A549 (cell line): ENCODE data around the gene EXOC1. TPM values are rescaled to one million over a fixed set of nuclear protein-coding genes. Genes with fewer than 3 reads are reported as not detected.

Experiments used
- ATAC-seq, 2 experiments: fragments of 200-7000 bp in 1 of 2; fragments of >200 bp in 1 of 2; cut with Nextera tagmentation in 1 of 2; cut with Tn5 transposase in 1 of 2; 3 replicates each; pipeline versions ENCODE4 v1.8.0 to v1.9.1; 2018 to 2020; ENCODE audit warnings: mild to moderate bottlenecking in 1 of 2, moderate library complexity in 1 of 2
- CTCF ChIA-PET: fragments of 300-600 bp; sonication (Branson Sonifier 250); formaldehyde crosslinking; extraction: SDS; loops from one replicate; lab custom pipeline; 2021; ENCODE audit warnings: antibody characterized with exemption, inconsistent platforms; lab: Yijun Ruan, JAX
- POLR2A ChIA-PET: fragments of 350-600 bp; formaldehyde crosslinking; extraction: SDS; loops from one replicate; lab custom pipeline; 2021; ENCODE audit warnings: antibody characterized with exemption, inconsistent platforms; lab: Yijun Ruan, JAX
- DNase-seq, 2 experiments: peaks; one replicate each; pipeline versions ENCODE4 v3.0.0 to v3.0.0-alpha.2; 2011 to 2016; ENCODE audit warnings: low read depth in 1 of 2, low spot score in 1 of 2
- FAIRE-seq: peaks from 2 replicates; lab custom pipeline; 2011; peaks lifted over from hg19 to GRCh38; lab: Jason Lieb, UNC
- H3K27ac ChIP-seq, 2 experiments: fragments of >200 bp; sonication (Bioruptor Twin); formaldehyde crosslinking; 3 replicates each; pipeline ENCODE4 v1.5.1; 2016 to 2017
- H3K4me1 ChIP-seq: fragments of >200 bp; sonication (Bioruptor Twin); formaldehyde crosslinking; 3 replicates; pipeline ENCODE4 v1.6.1; 2016
- H3K4me2 ChIP-seq: fragments of >200 bp; sonication (Bioruptor Twin); formaldehyde crosslinking; 3 replicates; pipeline ENCODE4 v1.6.1; 2016
- H3K4me3 ChIP-seq: fragments of >200 bp; sonication (Bioruptor Twin); formaldehyde crosslinking; 3 replicates; pipeline ENCODE4 v1.5.1; 2016
- H3K9me3 ChIP-seq: fragments of >200 bp; sonication (Bioruptor Twin); formaldehyde crosslinking; 3 replicates; pipeline ENCODE4 v1.6.1; 2016
- BCL3 ChIP-seq: fragments of >200 bp; sonication (Bioruptor Twin); formaldehyde crosslinking; IDR thresholded peaks from 3 replicates; pipeline ENCODE4 v1.6.1; 2016
- CHD2 ChIP-seq: fragments of 150-350 bp; IDR thresholded peaks from 2 replicates; pipeline ENCODE4 v1.6.1; 2014; ENCODE audit warnings: low read length; ENCODE audit not compliant: partially characterized antibody
- EHF ChIP-seq: fragments of 250-450 bp; sonication (Bioruptor Pico); IDR thresholded peaks from 2 replicates; pipeline ENCODE4 v1.5.0; 2020; ENCODE audit warnings: mild to moderate bottlenecking
- EHMT2 ChIP-seq: fragments of 200-600 bp; sonication (generic); IDR thresholded peaks from 2 replicates; pipeline ENCODE4 v1.6.1; 2016; ENCODE audit warnings: antibody characterized with exemption, low read depth, mild to moderate bottlenecking, moderate library complexity
- ESRRA ChIP-seq: fragments of 150-350 bp; IDR thresholded peaks from 2 replicates; pipeline ENCODE4 v1.6.1; 2014; ENCODE audit warnings: mild to moderate bottlenecking, low read length, borderline replicate concordance
- FOXS1 ChIP-seq: fragments of 250-450 bp; sonication (Bioruptor Pico); IDR thresholded peaks from 2 replicates; pipeline ENCODE4 v1.5.0; 2020; ENCODE audit warnings: mild to moderate bottlenecking, moderate library complexity
- HMGXB4 ChIP-seq: fragments of 250-450 bp; sonication (Bioruptor Pico); IDR thresholded peaks from 2 replicates; pipeline ENCODE4 v1.5.0; 2021; ENCODE audit warnings: mild to moderate bottlenecking, moderate library complexity, borderline replicate concordance
- HOXB13 ChIP-seq: fragments of 250-450 bp; sonication (Bioruptor Pico); IDR thresholded peaks from 2 replicates; pipeline ENCODE4 v1.5.0; 2020; ENCODE audit warnings: low read depth, mild to moderate bottlenecking, moderate library complexity
- HOXB5 ChIP-seq: fragments of 250-450 bp; sonication (Bioruptor Pico); IDR thresholded peaks from 2 replicates; pipeline ENCODE4 v1.5.0; 2020; ENCODE audit warnings: mild to moderate bottlenecking, moderate library complexity
- KDM5A ChIP-seq: fragments of 200-600 bp; sonication (generic); IDR thresholded peaks from 2 replicates; pipeline ENCODE4 v1.6.1; 2016; ENCODE audit warnings: antibody characterized with exemption, mild to moderate bottlenecking
- MAFK ChIP-seq: fragments of 450-650 bp; IDR thresholded peaks from 2 replicates; pipeline ENCODE4 v1.6.1; 2014; ENCODE audit not compliant: partially characterized antibody
- MAZ ChIP-seq: fragments of 150-350 bp; IDR thresholded peaks from 2 replicates; pipeline ENCODE4 v1.6.1; 2014; ENCODE audit warnings: antibody characterized with exemption, low read depth, low read length, borderline replicate concordance
- NFE2L2 ChIP-seq: fragments of 150-350 bp; conservative IDR thresholded peaks from 2 replicates; pipeline ENCODE4 v1.6.1; 2014; ENCODE audit warnings: low read length
- NPAS2 ChIP-seq: fragments of 250-450 bp; sonication (Bioruptor Pico); IDR thresholded peaks from 2 replicates; pipeline ENCODE4 v1.8.0; 2022; ENCODE audit warnings: mild to moderate bottlenecking, moderate library complexity, borderline replicate concordance
- NR3C1 ChIP-seq: fragments of >200 bp; sonication (Bioruptor Twin); formaldehyde crosslinking; IDR thresholded peaks from 3 replicates; pipeline ENCODE4 v1.6.1; 2017
- PBX3 ChIP-seq: IDR thresholded peaks from 2 replicates; pipeline ENCODE4 v1.6.1; 2012
- RNF2 ChIP-seq: fragments of 200-600 bp; sonication (generic); IDR thresholded peaks from 2 replicates; pipeline ENCODE4 v1.6.1; 2016; ENCODE audit warnings: low read depth, mild to moderate bottlenecking, antibody characterized with exemption, moderate library complexity, borderline replicate concordance
- SREBF2 ChIP-seq: fragments of 450-650 bp; IDR thresholded peaks from 2 replicates; pipeline ENCODE4 v1.6.1; 2014; ENCODE audit warnings: mild to moderate bottlenecking, moderate library complexity
- ZFP36 ChIP-seq: fragments of 450-650 bp; IDR thresholded peaks from 2 replicates; pipeline ENCODE4 v1.6.1; 2014; ENCODE audit warnings: borderline replicate concordance; ENCODE audit not compliant: partially characterized antibody
- WGBS: methylation state at CpG from one replicate; pipeline ENCODE4 v1.1.6; 2017; ENCODE audit errors: missing lambda C conversion rate; 5-methylcytosine and 5-hydroxymethylcytosine counted together
- polyA plus RNA-seq, 4 experiments: library from polyadenylated mRNA; depleted of rRNA in 3 of 4; stranded (reverse); fragments of >200 nt; fragmentation: RNase III in 1 of 4; extraction: RNeasy Plus Mini Kit Qiagen cat#74134 plus additional on column Dnase treatment in 1 of 4; gene quantifications; 2 replicates in 3 of 4; 3 replicates in 1 of 4; pipeline ENCODE4 v1.2.3, GENCODE V29; 2011 to 2017

The EXOC1 gene
- polyA plus RNA-seq, 2 of the 4 experiments (the other 2 are of a cell fraction) = 12.8 to 22.4 TPM

- no peak overlapping the region for H3K4me2 ChIP-seq
- DNase-seq (no peak), FAIRE-seq (no peak), ATAC-seq (no peak)
- CTCF ChIA-PET = interaction anchor here (0.8 kb wide), 1 partner anchor 480 kb away, joined by 4 read pairs; no protein-coding TSS in a partner anchor
- H3K4me1 ChIP-seq = no peaks in the 10 kb centered on the region
- POLR2A ChIA-PET = no interaction called here
- TF ChIP-seq HOXB5 (no peak), ESRRA (no peak), EHF (CRISPR knock-in tag) (no peak)
- no peak overlapping the region for H3K4me3 ChIP-seq
- H3K9me3 ChIP-seq = peaks cover 4% of the 10 kb centered on the region; the same call in 1 of the 3 replicates
- WGBS = 66% methylated on average over 3 of the region's 3 CpGs
- no peak overlapping the region for H3K27ac ChIP-seq
Measured at GRCh38 chr4:55941881-55942396, 88.5 kb downstream of the EXOC1 start.

GRCh38 chr4:55947254-55947882, 93.9 kb downstream of the EXOC1 start:
- POLR2A ChIA-PET = interaction anchor here (1.1 kb wide), 1 partner anchor 488 kb away, joined by 4 read pairs; the partner anchor contains the start of gene PPAT
- WGBS = 82% methylated on average over 6 of the region's 6 CpGs
- DNase-seq (no peak), ATAC-seq (no peak), FAIRE-seq (no peak)
- Histone ChIP-seq H3K4me1 (peaks cover 17% of the 10 kb centered on the region), H3K27ac (peak overlapping the region; percentile 94 to 99), H3K4me2 (peak overlapping the region; percentile 92), H3K9me3 (no peaks in the 10 kb centered on the region), H3K4me3 (no peak overlapping the region)
- no peak for TF ChIP-seq EHMT2
- TF ChIP-seq MAFK = no peak
- TF ChIP-seq CHD2 = no peak
- TF ChIP-seq BCL3 = no peak
- TF ChIP-seq ZFP36 = no peak
- no peak for TF ChIP-seq KDM5A
- no peak for TF ChIP-seq RNF2
- TF ChIP-seq PBX3 = no peak
- TF ChIP-seq NFE2L2 = no peak
- no peak for TF ChIP-seq FOXS1 (CRISPR knock-in tag)
- TF ChIP-seq NPAS2 (CRISPR knock-in tag) = no peak
- TF ChIP-seq MAZ = no peak
- TF ChIP-seq SREBF2 = no peak
- no peak for TF ChIP-seq NR3C1
- TF ChIP-seq HMGXB4 = no peak
- TF ChIP-seq HOXB13 (CRISPR knock-in tag) = no peak
- CTCF ChIA-PET = interaction anchor here (0.6 to 2.7 kb wide), 14 partner anchors 10 to 426 kb away, joined by 3 to 24 read pairs (median 7); no protein-coding TSS in a partner anchor
